Uterus (tissue), 4 donors: ENCODE data around the gene USP47. TPM values are rescaled to one million over a fixed set of nuclear protein-coding genes. Genes with fewer than 3 reads are reported as not detected.

Experiments used
- DNase-seq, 2 donors: peaks; one replicate each; pipeline ENCODE4 v3.0.0-alpha.2; 2019 to 2020
- H3K27ac ChIP-seq, 2 donors: fragments of 200-600 bp; sonication (generic); 1 replicate in 1 of 2; 2 replicates in 1 of 2; pipeline ENCODE4 v1.5.1; 2016 to 2018
- H3K27me3 ChIP-seq, 2 donors: fragments of 200-600 bp; sonication (generic); one replicate each; pipeline ENCODE4 v1.5.1; 2018 to 2019; ENCODE audit warnings: control low read depth in 1 of 2
- H3K36me3 ChIP-seq, 2 donors: fragments of 200-600 bp; sonication (generic); one replicate each; pipeline ENCODE4 v1.5.1; 2019; ENCODE audit warnings: control low read depth in 1 of 2
- H3K4me1 ChIP-seq, 2 donors: fragments of 200-600 bp; sonication (generic); one replicate each; pipeline ENCODE4 v1.5.1; 2018 to 2019; ENCODE audit warnings: control low read depth in 1 of 2
- H3K4me3 ChIP-seq, 2 donors: fragments of 200-600 bp; sonication (generic); 1 replicate in 1 of 2; 2 replicates in 1 of 2; pipeline ENCODE4 v1.5.1; 2018 to 2019; ENCODE audit warnings: mild to moderate bottlenecking in 1 of 2
- H3K9me3 ChIP-seq, 2 donors: fragments of 200-600 bp; sonication (generic); one replicate each; pipeline ENCODE4 v1.5.1; 2019; ENCODE audit warnings: control low read depth in 1 of 2
- CTCF ChIP-seq, 4 experiments: fragments of 200-600 bp in 2 of 4; fragments of 450-650 bp in 2 of 4; sonication (generic) in 2 of 4; IDR thresholded peaks; one replicate each; pipeline ENCODE4 v1.5.1; 2016 to 2019; ENCODE audit warnings: antibody characterized with exemption in 4 of 4, mild to moderate bottlenecking in 2 of 4, moderate library complexity in 1 of 4
- POLR2A ChIP-seq, 2 donors: fragments of 450-650 bp; IDR thresholded peaks; one replicate each; pipeline ENCODE4 v1.6.1; 2016; ENCODE audit warnings: antibody characterized with exemption in 2 of 2, mild to moderate bottlenecking in 1 of 2, moderate library complexity in 1 of 2
- intact Hi-C: fragments of 100-400 bp; cut with DNase I; formaldehyde crosslinking; loops from one replicate; pipeline ENCODE4 v1.15.1; 2023; ENCODE audit warnings: low total_unique reads
- total RNA-seq, 4 donors: library from RNA; depleted of rRNA in 3 of 4; stranded (reverse); fragments of >200 nt in 3 of 4; gene quantifications; one replicate each; pipeline versions ENCODE4 v1.1.0 to v1.2.4, GENCODE V29; 2014 to 2023
- donor health status: DM: yes; HTN: yes; CAD: no.

USP47 gene
- total RNA-seq = 100 to 1,000 TPM in 3 of 4 donors, 10 to 100 TPM in 1; 83.4 to 247 (median 146) TPM

- H3K27ac ChIP-seq = peak within 1 kb of the TSS; percentile 98 to 99
- H3K4me1 ChIP-seq = peaks cover 0 to 11% of the 10 kb centered on the region in 2 donors
- peak within 1 kb of the TSS; percentile 86 to 89 for H3K4me3 ChIP-seq
- DNase-seq = peak; percentile 87 to 90
- H3K27me3 ChIP-seq = no peaks in the 10 kb centered on the region
- intact Hi-C loops = no loop called here
- H3K36me3 ChIP-seq = no peaks in the 10 kb centered on the region
- no peaks in the 10 kb centered on the region for H3K9me3 ChIP-seq
- TF ChIP-seq POLR2A (IDR thresholded peaks at IDR 0.05) = peak; percentile 85
- peak; percentile 43 to 80 (median 76) for TF ChIP-seq CTCF (IDR thresholded peaks at IDR 0.05)
Observed at GRCh38 chr11:11841723-11842420, at the start of gene USP47. Gene USP47, plus strand, starts transcription at chr11:11841972. Its CDS starts 214 bp downstream, at chr11:11842186.

GRCh38 chr11:11793073-11793472, 48.7 kb upstream of the USP47 start:
- no peak for DNase-seq
- H3K27ac ChIP-seq = no peak overlapping the region
- H3K27me3 ChIP-seq = no peaks in the 10 kb centered on the region
- intact Hi-C loops = no loop called here
- TF ChIP-seq POLR2A (IDR thresholded peaks at IDR 0.05) = no peak
- no peak for TF ChIP-seq CTCF (IDR thresholded peaks at IDR 0.05)
- no peaks in the 10 kb centered on the region for H3K4me1 ChIP-seq
- no peak overlapping the region for H3K4me3 ChIP-seq
- no peaks in the 10 kb centered on the region for H3K9me3 ChIP-seq
- no peaks in the 10 kb centered on the region for H3K36me3 ChIP-seq

- H3K36me3 ChIP-seq = no peaks in the 10 kb centered on the region
- peak; percentile 82 to 86 for DNase-seq
- H3K27me3 ChIP-seq = no peaks in the 10 kb centered on the region
- intact Hi-C loops = no loop called here
- TF ChIP-seq CTCF (IDR thresholded peaks at IDR 0.05) (peak; percentile 82 to 90 (median 88)), POLR2A (IDR thresholded peaks at IDR 0.05) (no peak)
- H3K4me1 ChIP-seq = no peaks in the 10 kb centered on the region
- no peak overlapping the region for H3K27ac ChIP-seq
- no peak overlapping the region for H3K4me3 ChIP-seq
- H3K9me3 ChIP-seq = no peaks in the 10 kb centered on the region
Observed at GRCh38 chr11:11798586-11799438, 43.0 kb upstream of the USP47 start.

- Histone ChIP-seq H3K36me3 (no peaks in the 10 kb centered on the region), H3K27ac (no peak overlapping the region), H3K4me3 (no peak overlapping the region), H3K27me3 (no peaks in the 10 kb centered on the region), H3K9me3 (no peaks in the 10 kb centered on the region), H3K4me1 (no peaks in the 10 kb centered on the region)
- intact Hi-C loops = loop anchor here (10.0 kb wide), 2 partner anchors 240 to 480 kb away; no protein-coding TSS in a partner anchor
- DNase-seq = no peak
- TF ChIP-seq POLR2A (IDR thresholded peaks at IDR 0.05) = no peak
- TF ChIP-seq CTCF (IDR thresholded peaks at IDR 0.05) = no peak
Observed at GRCh38 chr11:11805228-11805627, 36.5 kb upstream of the USP47 start.

- H3K4me3 ChIP-seq = no peak overlapping the region
- intact Hi-C loops = loop anchor here (10.0 kb wide), 2 partner anchors 239 to 479 kb away; no protein-coding TSS in a partner anchor
Observed at GRCh38 chr11:11806074-11806473, 35.7 kb upstream of the USP47 start.

More at GRCh38 chr11:11806074-11806473, 35.7 kb upstream of the USP47 start:
- DNase-seq = no peak
- Histone ChIP-seq H3K27me3 (no peaks in the 10 kb centered on the region), H3K9me3 (no peaks in the 10 kb centered on the region), H3K4me1 (no peaks in the 10 kb centered on the region), H3K36me3 (no peaks in the 10 kb centered on the region), H3K27ac (no peak overlapping the region)
- no peak for TF ChIP-seq POLR2A (IDR thresholded peaks at IDR 0.05)
- TF ChIP-seq CTCF (IDR thresholded peaks at IDR 0.05) = no peak
